ENCODE results near the gene NCOR1.

The NCOR1 gene

GRCh38 chr17:16215273-16215964, at the start of gene NCOR1:
Gene NCOR1, minus strand, starts transcription at chr17:16215534. Its CDS starts 20,965 bp downstream, at chr17:16194569.
- TF ChIP-seq CTCF (IDR thresholded peaks at IDR 0.05; ENCODE audit: poor library complexity, severe bottlenecking): peak; percentile 39
- DNase-seq (ENCODE audit: low spot score) (peak; percentile 95), ATAC-seq (ENCODE audit: low read depth) (peak; percentile 87)
- Histone ChIP-seq H3K27me3 (ENCODE audit: insufficient read depth, poor library complexity, severe bottlenecking) (no peaks in the 10 kb centered on the region), H3K9me3 (ENCODE audit: severe bottlenecking) (no peaks in the 10 kb centered on the region), H3K36me3 (ENCODE audit: low read depth) (peaks cover 13% of the 10 kb centered on the region), H3K4me3 (ENCODE audit: severe bottlenecking) (peak within 1 kb of the TSS; percentile 64), H3K27ac (ENCODE audit: poor library complexity, severe bottlenecking) (peak within 1 kb of the TSS; percentile 85), H3K4me1 (ENCODE audit: insufficient read depth, poor library complexity, severe bottlenecking) (peaks cover 12% of the 10 kb centered on the region)

DNA sequence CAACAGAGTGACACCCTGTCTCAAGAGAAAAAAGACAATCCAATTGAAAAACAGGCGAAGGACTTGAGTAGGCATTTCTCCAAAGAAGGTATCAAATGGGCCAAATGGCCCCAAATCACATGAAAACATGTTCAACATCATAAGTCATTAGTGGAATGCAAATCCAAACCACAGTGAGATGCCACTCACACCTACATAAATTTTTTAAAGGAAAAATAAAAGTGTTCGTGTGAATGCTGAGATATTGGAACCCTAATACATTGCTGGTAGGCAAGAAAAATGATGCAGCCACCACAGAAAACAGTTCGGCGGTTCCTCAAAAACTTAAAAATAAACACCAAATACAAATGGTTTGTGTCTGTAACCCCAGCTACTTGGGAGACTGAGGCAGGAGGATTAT, 46.9 kb upstream of the NCOR1 start:
- H3K27ac ChIP-seq (ENCODE audit: poor library complexity, severe bottlenecking): no peak overlapping the region
- H3K9me3 ChIP-seq (ENCODE audit: severe bottlenecking): no peaks in the 10 kb centered on the region
- no peaks in the 10 kb centered on the region for H3K36me3 ChIP-seq (ENCODE audit: low read depth)
- DNase-seq (ENCODE audit: low spot score) (no peak), ATAC-seq (ENCODE audit: low read depth) (no peak)
- no peaks in the 10 kb centered on the region for H3K27me3 ChIP-seq (ENCODE audit: insufficient read depth, poor library complexity, severe bottlenecking)
- no peak overlapping the region for H3K4me3 ChIP-seq (ENCODE audit: severe bottlenecking)
- H3K4me1 ChIP-seq (ENCODE audit: insufficient read depth, poor library complexity, severe bottlenecking): no peaks in the 10 kb centered on the region
- no peak for TF ChIP-seq CTCF (IDR thresholded peaks at IDR 0.05; ENCODE audit: poor library complexity, severe bottlenecking)

DNA sequence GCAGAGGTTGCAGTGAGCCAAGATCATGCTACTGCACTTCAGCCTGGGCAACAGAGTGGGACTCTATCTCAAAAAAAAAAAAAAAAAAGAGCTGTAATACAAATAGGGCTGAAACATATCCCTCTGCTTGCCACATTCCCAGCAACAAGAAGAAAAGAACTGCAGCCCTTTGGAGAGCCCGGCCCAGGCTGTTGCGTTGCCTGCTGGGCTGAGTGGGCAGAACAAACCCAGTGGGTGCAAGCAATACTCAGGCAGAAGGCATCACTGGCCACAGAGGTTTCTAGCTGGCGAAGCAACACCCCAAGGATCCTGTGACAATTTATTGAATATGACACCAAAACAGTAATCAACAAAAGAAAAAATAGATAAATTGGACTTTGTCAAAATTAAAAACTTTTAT, 45.7 kb upstream of the NCOR1 start:
- no peaks in the 10 kb centered on the region for H3K27me3 ChIP-seq (ENCODE audit: insufficient read depth, poor library complexity, severe bottlenecking)
- no peak for TF ChIP-seq CTCF (IDR thresholded peaks at IDR 0.05; ENCODE audit: poor library complexity, severe bottlenecking)
- ATAC-seq (ENCODE audit: low read depth) (no peak), DNase-seq (ENCODE audit: low spot score) (no peak)
- H3K4me3 ChIP-seq (ENCODE audit: severe bottlenecking): no peak overlapping the region
- no peaks in the 10 kb centered on the region for H3K36me3 ChIP-seq (ENCODE audit: low read depth)
- H3K9me3 ChIP-seq (ENCODE audit: severe bottlenecking): no peaks in the 10 kb centered on the region
- H3K27ac ChIP-seq (ENCODE audit: poor library complexity, severe bottlenecking): no peak overlapping the region
- no peaks in the 10 kb centered on the region for H3K4me1 ChIP-seq (ENCODE audit: insufficient read depth, poor library complexity, severe bottlenecking)

GRCh38 chr17:16259926-16260325, 44.6 kb upstream of the NCOR1 start:
- no peak for ATAC-seq (ENCODE audit: low read depth)
- Histone ChIP-seq H3K4me3 (ENCODE audit: severe bottlenecking) (no peak overlapping the region), H3K27me3 (ENCODE audit: insufficient read depth, poor library complexity, severe bottlenecking) (no peaks in the 10 kb centered on the region)

More at GRCh38 chr17:16259926-16260325, 44.6 kb upstream of the NCOR1 start:
- no peak overlapping the region for H3K27ac ChIP-seq (ENCODE audit: poor library complexity, severe bottlenecking)
- DNase-seq (ENCODE audit: low spot score): no peak
- TF ChIP-seq CTCF (IDR thresholded peaks at IDR 0.05; ENCODE audit: poor library complexity, severe bottlenecking): no peak
- H3K9me3 ChIP-seq (ENCODE audit: severe bottlenecking): no peaks in the 10 kb centered on the region
- H3K36me3 ChIP-seq (ENCODE audit: low read depth): no peaks in the 10 kb centered on the region
- no peaks in the 10 kb centered on the region for H3K4me1 ChIP-seq (ENCODE audit: insufficient read depth, poor library complexity, severe bottlenecking)
